Endometrium (tissue), 2 donors: ENCODE data around the gene GSG1L.

Experiments
- FAIRE-seq: peaks from 2 replicates; lab custom pipeline; 2012; peaks lifted over from hg19 to GRCh38; lab: Jason Lieb, UNC
- donor health status: control.
- donor health status: control.

Gene GSG1L

GRCh38 chr16:28014851-28015250 is 48.7 kb downstream of the GSG1L start:
- no peak for FAIRE-seq

GRCh38 chr16:28013878-28014277 is 49.6 kb downstream of the GSG1L start:
- no peak for FAIRE-seq

GRCh38 chr16:28013392-28013791 is 50.1 kb downstream of the GSG1L start:
- FAIRE-seq: no peak

- FAIRE-seq: no peak
These were observed 51.5 kb downstream of the GSG1L start for GRCh38 chr16:28011971-28012445.

- FAIRE-seq: no peak
These were observed 52.3 kb downstream of the GSG1L start for GRCh38 chr16:28011223-28011622.

- FAIRE-seq: no peak
These were observed 52.8 kb downstream of the GSG1L start for GRCh38 chr16:28010671-28011070.

- FAIRE-seq: no peak
These were observed 53.7 kb downstream of the GSG1L start for GRCh38 chr16:28009586-28010373.

GRCh38 chr16:28003923-28004322 is 59.6 kb downstream of the GSG1L start:
- FAIRE-seq: no peak

GRCh38 chr16:28003021-28003865 is 60.3 kb downstream of the GSG1L start:
- FAIRE-seq: no peak

- FAIRE-seq: no peak
These were observed 61.9 kb downstream of the GSG1L start for GRCh38 chr16:28001642-28002041.

GRCh38 chr16:28001184-28001583 is 62.3 kb downstream of the GSG1L start:
- FAIRE-seq: no peak

- no peak for FAIRE-seq
These were observed 63.0 kb downstream of the GSG1L start for GRCh38 chr16:28000314-28001169.

GRCh38 chr16:27999687-28000086 is 63.8 kb downstream of the GSG1L start:
- no peak for FAIRE-seq

- FAIRE-seq: no peak
These were observed 68.1 kb downstream of the GSG1L start for GRCh38 chr16:27995378-27995777.

- no peak for FAIRE-seq
These were observed 68.8 kb downstream of the GSG1L start for GRCh38 chr16:27994686-27995085.

- no peak for FAIRE-seq
These were observed 69.9 kb downstream of the GSG1L start for GRCh38 chr16:27993587-27993986.

GRCh38 chr16:27991876-27992275 is 71.6 kb downstream of the GSG1L start:
- no peak for FAIRE-seq

- FAIRE-seq: no peak
These were observed 77.5 kb downstream of the GSG1L start for GRCh38 chr16:27985981-27986380.

GRCh38 chr16:27984121-27984520 is 79.4 kb downstream of the GSG1L start:
- no peak for FAIRE-seq

- FAIRE-seq: no peak
These were observed 80.3 kb downstream of the GSG1L start for GRCh38 chr16:27983244-27983643.

- FAIRE-seq: no peak
These were observed 81.3 kb downstream of the GSG1L start for GRCh38 chr16:27982184-27982583.
